ENCODE results near the gene SELENBP1.
"Not testable (repeated sequence)": the region's sequence is repeated elsewhere in the genome, so short reads cannot be mapped to it uniquely, and the experiment has no call there.

Gene SELENBP1

DNA sequence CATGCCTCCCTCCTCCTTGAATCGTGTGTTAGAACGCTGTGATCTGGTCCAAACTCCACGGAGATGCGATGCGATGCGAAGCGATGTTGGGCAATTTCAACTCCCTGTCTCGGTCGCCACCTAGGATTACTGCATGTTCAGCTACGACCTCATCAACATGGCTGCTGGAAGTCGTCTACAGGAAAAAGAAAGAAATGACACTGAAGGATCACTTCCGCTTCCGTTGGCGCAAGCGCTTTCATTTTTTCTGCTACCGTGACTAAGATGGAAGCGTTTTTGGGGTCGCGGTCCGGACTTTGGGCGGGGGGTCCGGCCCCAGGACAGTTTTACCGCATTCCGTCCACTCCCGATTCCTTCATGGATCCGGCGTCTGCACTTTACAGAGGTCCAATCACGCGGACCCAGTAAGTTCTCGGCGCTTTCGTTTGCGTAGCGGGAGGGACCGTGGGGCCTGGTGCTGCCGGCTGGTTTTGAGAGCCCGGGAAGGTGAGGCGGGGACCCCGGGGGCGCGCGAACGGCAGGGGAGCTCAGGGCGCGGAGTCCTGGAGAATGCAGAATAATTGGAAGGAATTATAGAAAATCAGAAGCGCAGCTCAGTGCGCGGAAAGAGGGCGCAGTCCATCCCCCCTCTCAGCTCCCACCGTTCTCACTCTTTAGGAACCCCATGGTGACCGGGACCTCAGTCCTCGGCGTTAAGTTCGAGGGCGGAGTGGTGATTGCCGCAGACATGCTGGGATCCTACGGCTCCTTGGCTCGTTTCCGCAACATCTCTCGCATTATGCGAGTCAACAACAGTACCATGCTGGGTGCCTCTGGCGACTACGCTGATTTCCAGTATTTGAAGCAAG is 27.0 kb upstream of the SELENBP1 start, which contains the start of gene PSMB4:
Gene PSMB4 (plus strand): TSS at position 250 of the 848 bp plus-strand sequence. CDS start 15 bp downstream, at position 265.
- TF ChIP-seq, protein P1, sequence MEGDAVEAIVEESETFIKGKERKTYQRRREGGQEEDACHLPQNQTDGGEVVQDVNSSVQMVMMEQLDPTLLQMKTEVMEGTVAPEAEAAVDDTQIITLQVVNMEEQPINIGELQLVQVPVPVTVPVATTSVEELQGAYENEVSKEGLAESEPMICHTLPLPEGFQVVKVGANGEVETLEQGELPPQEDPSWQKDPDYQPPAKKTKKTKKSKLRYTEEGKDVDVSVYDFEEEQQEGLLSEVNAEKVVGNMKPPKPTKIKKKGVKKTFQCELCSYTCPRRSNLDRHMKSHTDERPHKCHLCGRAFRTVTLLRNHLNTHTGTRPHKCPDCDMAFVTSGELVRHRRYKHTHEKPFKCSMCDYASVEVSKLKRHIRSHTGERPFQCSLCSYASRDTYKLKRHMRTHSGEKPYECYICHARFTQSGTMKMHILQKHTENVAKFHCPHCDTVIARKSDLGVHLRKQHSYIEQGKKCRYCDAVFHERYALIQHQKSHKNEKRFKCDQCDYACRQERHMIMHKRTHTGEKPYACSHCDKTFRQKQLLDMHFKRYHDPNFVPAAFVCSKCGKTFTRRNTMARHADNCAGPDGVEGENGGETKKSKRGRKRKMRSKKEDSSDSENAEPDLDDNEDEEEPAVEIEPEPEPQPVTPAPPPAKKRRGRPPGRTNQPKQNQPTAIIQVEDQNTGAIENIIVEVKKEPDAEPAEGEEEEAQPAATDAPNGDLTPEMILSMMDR (IDR thresholded peaks at IDR 0.05; ENCODE audit: insufficient read depth, missing control alignments): peak; percentile 57
- DNase-seq (ENCODE audit: insufficient read length, low spot score) (peak; percentile 90), FAIRE-seq (peak; percentile 89)

GRCh38 chr1:151396265-151396664 is 23.8 kb upstream of the SELENBP1 start:
- DNase-seq (ENCODE audit: insufficient read length, low spot score); FAIRE-seq: not testable (repeated sequence)

- TF ChIP-seq, protein P1 (IDR thresholded peaks at IDR 0.05; ENCODE audit: insufficient read depth, missing control alignments): no peak
- no peak for FAIRE-seq
- DNase-seq (ENCODE audit: insufficient read length, low spot score): no peak
These were observed 21.1 kb upstream of the SELENBP1 start for GRCh38 chr1:151393583-151393982.

DNA sequence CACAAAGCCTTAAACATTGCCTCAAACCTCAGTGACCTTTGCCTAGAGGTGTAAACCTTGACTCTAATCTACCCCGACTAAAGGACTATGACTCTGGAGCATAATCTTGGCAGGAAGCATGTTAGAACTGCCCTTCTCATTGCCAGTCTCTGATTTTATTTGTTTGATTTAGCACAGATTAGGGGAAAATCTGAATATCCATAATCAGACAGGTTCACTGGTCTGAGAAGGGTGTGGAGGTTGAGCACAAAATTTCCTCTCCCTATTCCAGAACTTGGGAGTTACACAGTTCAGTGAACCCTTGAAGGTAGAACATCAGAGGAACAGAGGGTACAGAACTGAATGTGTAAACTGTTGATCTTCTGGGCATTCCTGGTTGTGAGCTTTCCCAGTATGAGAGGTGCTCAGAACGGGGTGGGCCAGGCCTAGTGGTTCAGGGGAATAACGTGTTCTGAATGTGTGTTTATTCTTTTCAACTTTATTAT is 18.6 kb upstream of the SELENBP1 start:
- no peak for DNase-seq (ENCODE audit: insufficient read length, low spot score)
- TF ChIP-seq, protein P1 (IDR thresholded peaks at IDR 0.05; ENCODE audit: insufficient read depth, missing control alignments): no peak

GRCh38 chr1:151390221-151391078 is 17.9 kb upstream of the SELENBP1 start:
- DNase-seq (ENCODE audit: insufficient read length, low spot score); FAIRE-seq: not testable (repeated sequence)

More for the DNA sequence above, 18.6 kb upstream of the SELENBP1 start:
- FAIRE-seq: no peak

DNA sequence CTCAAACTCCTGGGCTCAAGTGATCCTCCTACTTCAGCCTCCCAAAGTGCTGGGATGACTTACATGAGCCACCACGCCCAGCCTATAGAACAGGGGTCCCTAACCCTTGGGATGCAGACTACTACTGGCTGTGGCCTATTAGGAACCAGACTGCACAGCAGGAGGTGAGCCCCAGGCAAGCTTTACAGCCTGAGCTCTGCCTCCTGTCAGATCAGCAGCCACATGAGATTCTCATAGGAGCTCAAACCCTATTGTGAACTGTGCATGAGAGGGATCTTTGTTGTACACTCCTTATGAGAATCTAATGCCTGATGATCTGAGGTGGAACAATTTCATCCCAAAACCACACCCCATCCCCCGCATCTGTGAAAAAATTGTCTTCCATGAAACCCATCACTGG is 13.5 kb upstream of the SELENBP1 start:
- TF ChIP-seq, protein P1 (IDR thresholded peaks at IDR 0.05; ENCODE audit: insufficient read depth, missing control alignments): no peak
- FAIRE-seq: no peak
- no peak for DNase-seq (ENCODE audit: insufficient read length, low spot score)

- no peak for FAIRE-seq
- TF ChIP-seq, protein P1 (IDR thresholded peaks at IDR 0.05; ENCODE audit: insufficient read depth, missing control alignments): no peak
- DNase-seq (ENCODE audit: insufficient read length, low spot score): no peak
These were observed 12.1 kb upstream of the SELENBP1 start for GRCh38 chr1:151384584-151384983.
